Activated CD8-positive, alpha-beta memory T cell treated with anti-CD3 and anti-CD28 coated beads, Interleukin-2, amount 50 U/mL, for 48 hours (primary cell): ENCODE data around the gene ZNF672.

Experiments used
- DNase-seq: peaks from one replicate; pipeline ENCODE4 v3.0.0-alpha.2; 2020

Gene ZNF672

DNA sequence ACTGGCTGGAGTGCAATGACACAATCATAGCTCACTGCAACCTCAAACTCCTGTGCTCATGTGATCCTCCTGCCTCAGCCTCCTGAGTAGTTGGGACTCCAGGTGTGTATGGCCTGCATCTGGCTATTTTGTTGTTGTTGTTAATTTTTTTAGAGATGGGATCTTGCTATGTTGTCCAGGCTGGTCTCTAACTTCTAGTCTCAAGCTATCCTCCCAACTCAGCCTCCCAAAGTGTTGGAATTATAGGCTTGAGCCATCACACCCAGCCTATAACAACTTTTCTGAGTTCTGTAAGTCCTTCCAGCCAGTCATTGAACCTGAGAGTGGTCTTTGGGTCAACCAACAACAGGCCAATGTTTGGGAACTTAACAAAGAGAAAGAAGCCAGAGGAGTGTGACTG lies 56.8 kb downstream of the ZNF672 start:
- no peak for DNase-seq

GRCh38 chr1:248897412-248898337 lies 59.7 kb downstream of the ZNF672 start:
- DNase-seq = no peak
